OCI-LY7 (cell line): ENCODE results near the gene CCL21. TPM values are rescaled to one million over a fixed set of nuclear protein-coding genes. Genes with fewer than 3 reads are reported as not detected.

Source experiments
- BruUV-seq: library from RNA; stranded (reverse); fragments of 400-500 nt; replicated peaks from 2 replicates; lab custom pipeline; 2021; lab: Mats Ljungman, UMichigan
- CTCF ChIA-PET: fragments of 300-600 bp; sonication (Branson Sonifier 250); formaldehyde crosslinking; loops from one replicate; lab custom pipeline; 2022; ENCODE audit warnings: antibody characterized with exemption; ENCODE audit not compliant: unreplicated experiment; lab: Charles Lee
- POLR2A ChIA-PET: fragments of 300-600 bp; sonication (Branson Sonifier 250); formaldehyde crosslinking; loops from one replicate; lab custom pipeline; 2022; ENCODE audit warnings: antibody characterized with exemption; lab: Charles Lee
- DNase-seq: peaks from one replicate; pipeline ENCODE4 v3.0.0-alpha.2; 2015; ENCODE audit warnings: low spot score
- H2AFZ ChIP-seq: fragments of 200-600 bp; sonication (generic), shearing (Covaris generic); 2 replicates; pipeline ENCODE4 v1.6.1; 2014; ENCODE audit warnings: mild to moderate bottlenecking, antibody characterized with exemption, low read length, moderate library complexity
- H3K27ac ChIP-seq: fragments of 200-600 bp; sonication (generic); 2 replicates; pipeline ENCODE4 v1.5.1; 2014; ENCODE audit warnings: mixed run types, low read depth, mild to moderate bottlenecking, moderate library complexity, low read length, inconsistent platforms; ENCODE audit not compliant: poor library complexity, severe bottlenecking
- H3K36me3 ChIP-seq: fragments of 200-600 bp; sonication (generic); 2 replicates; pipeline ENCODE4 v1.6.1; 2014; ENCODE audit warnings: mild to moderate bottlenecking, antibody characterized with exemption, low read length, moderate library complexity, mixed read lengths; ENCODE audit not compliant: insufficient read depth
- H3K4me1 ChIP-seq: fragments of 200-600 bp; sonication (generic); 2 replicates; pipeline ENCODE4 v1.5.1; 2014; ENCODE audit warnings: mild to moderate bottlenecking, low read length; ENCODE audit not compliant: insufficient read depth, poor library complexity, severe bottlenecking
- H3K4me2 ChIP-seq: fragments of 200-600 bp; sonication (generic); 2 replicates; pipeline ENCODE4 v1.6.1; 2014; ENCODE audit warnings: mild to moderate bottlenecking, low read length
- H3K4me3 ChIP-seq: fragments of 200-600 bp; sonication (generic); 2 replicates; pipeline ENCODE4 v1.5.1; 2014; ENCODE audit warnings: mild to moderate bottlenecking, low read depth, low read length; ENCODE audit not compliant: poor library complexity, severe bottlenecking
- H3K79me2 ChIP-seq: fragments of 200-600 bp; sonication (generic); 2 replicates; pipeline ENCODE4 v1.6.1; 2016; ENCODE audit warnings: low read depth, mild to moderate bottlenecking, low read length, moderate library complexity, mixed read lengths; ENCODE audit not compliant: insufficient read depth
- H3K9me2 ChIP-seq: fragments of 200-600 bp; sonication (generic); 2 replicates; pipeline ENCODE4 v1.6.1; 2016; ENCODE audit warnings: mild to moderate bottlenecking, low read length, mixed read lengths; ENCODE audit not compliant: insufficient read depth
- H3K9me3 ChIP-seq: fragments of 200-600 bp; sonication (generic); 2 replicates; pipeline ENCODE4 v1.6.1; 2014; ENCODE audit warnings: mild to moderate bottlenecking, mixed run types, low read length, mixed read lengths
- H4K20me1 ChIP-seq: fragments of 200-600 bp; sonication (generic); 2 replicates; pipeline ENCODE4 v1.6.1; 2014; ENCODE audit warnings: mild to moderate bottlenecking, antibody characterized with exemption, low read length, moderate library complexity, mixed read lengths; ENCODE audit not compliant: insufficient read depth
- CTCF ChIP-seq: fragments of 200-600 bp; sonication (generic); conservative IDR thresholded peaks from 2 replicates; pipeline ENCODE4 v1.5.1; 2014; ENCODE audit warnings: mild to moderate bottlenecking, antibody characterized with exemption, low read length, moderate library complexity, mixed read lengths
- EZH2phosphoT487 ChIP-seq: fragments of 200-600 bp; sonication (generic); IDR thresholded peaks from 2 replicates; pipeline ENCODE4 v1.6.1; 2018; ENCODE audit warnings: low read depth, borderline replicate concordance, mild to moderate bottlenecking, mixed run types, antibody characterized with exemption, low read length, moderate library complexity, mixed read lengths
- intact Hi-C: fragments of 100-400 bp; cut with micrococcal nuclease; formaldehyde crosslinking; loops from one replicate; pipeline ENCODE4 v1.10.0; 2022; ENCODE audit not compliant: unreplicated experiment
- total RNA-seq, 2 experiments: library from RNA; depleted of rRNA in 1 of 2; stranded (reverse); fragments of >200 nt in 1 of 2; shearing (Covaris generic) in 1 of 2; gene quantifications; 2 replicates each; pipeline ENCODE4 v1.2.3, GENCODE V29; 2014 to 2022

CCL21 gene
- total RNA-seq, 2 experiments from 2014 or later = not detected

GRCh38 chr9:34686732-34687131 is 23.2 kb downstream of the CCL21 start:
- Histone ChIP-seq H3K4me1 (no peaks in the 10 kb centered on the region), H3K4me2 (no peak overlapping the region), H3K79me2 (no peaks in the 10 kb centered on the region), H3K36me3 (no peaks in the 10 kb centered on the region), H3K9me2 (no peaks in the 10 kb centered on the region), H4K20me1 (no peaks in the 10 kb centered on the region), H3K9me3 (no peaks in the 10 kb centered on the region), H3K27ac (no peak overlapping the region), H3K4me3 (no peak overlapping the region), H2AFZ (no peak overlapping the region)
- BruUV-seq = no TSS peak
- TF ChIP-seq EZH2phosphoT487 = no peak
- TF ChIP-seq CTCF = no peak
- ChIA-PET POLR2A (no interaction called here), CTCF (interaction anchor here (0.6 kb wide), 1 partner anchor 8 kb away, joined by 3 read pairs; no protein-coding TSS in a partner anchor)
- intact Hi-C loops = no loop called here
- no peak for DNase-seq

- Histone ChIP-seq H3K9me2 (no peaks in the 10 kb centered on the region), H3K27ac (no peak overlapping the region), H3K4me2 (no peak overlapping the region), H3K36me3 (no peaks in the 10 kb centered on the region), H3K4me3 (no peak overlapping the region), H4K20me1 (no peaks in the 10 kb centered on the region), H3K9me3 (no peaks in the 10 kb centered on the region), H3K4me1 (no peaks in the 10 kb centered on the region), H2AFZ (no peak overlapping the region), H3K79me2 (no peaks in the 10 kb centered on the region)
- ChIA-PET POLR2A (interaction anchor here (0.8 kb wide), 1 partner anchor 48 kb away, joined by 4 read pairs; no protein-coding TSS in a partner anchor), CTCF (interaction anchor here (1.3 kb wide), 1 partner anchor 13 kb away, joined by 4 read pairs; no protein-coding TSS in a partner anchor)
- BruUV-seq = no TSS peak
- intact Hi-C loops = no loop called here
- DNase-seq = no peak
- no peak for TF ChIP-seq CTCF
- no peak for TF ChIP-seq EZH2phosphoT487
Observed at GRCh38 chr9:34686231-34686630, 23.7 kb downstream of the CCL21 start.

- Histone ChIP-seq H3K9me2 (no peaks in the 10 kb centered on the region), H4K20me1 (no peaks in the 10 kb centered on the region), H3K36me3 (no peaks in the 10 kb centered on the region), H3K9me3 (no peaks in the 10 kb centered on the region), H3K4me3 (no peak overlapping the region), H3K4me1 (no peaks in the 10 kb centered on the region), H3K27ac (no peak overlapping the region), H2AFZ (no peak overlapping the region), H3K4me2 (no peak overlapping the region), H3K79me2 (no peaks in the 10 kb centered on the region)
- CTCF ChIA-PET = interaction anchor here (1.3 kb wide), 1 partner anchor 14 kb away, joined by 4 read pairs; no protein-coding TSS in a partner anchor
- intact Hi-C loops = no loop called here
- DNase-seq = no peak
- BruUV-seq = no TSS peak
- TF ChIP-seq CTCF = no peak
- no peak for TF ChIP-seq EZH2phosphoT487
- POLR2A ChIA-PET = interaction anchor here (0.8 kb wide), 1 partner anchor 47 kb away, joined by 4 read pairs; no protein-coding TSS in a partner anchor
Observed at GRCh38 chr9:34685591-34685990, 24.3 kb downstream of the CCL21 start.
